ENCODE data around the gene ZAP70. TPM values are rescaled to one million over a fixed set of nuclear protein-coding genes. Genes with fewer than 3 reads are reported as not detected.

The ZAP70 gene
- total and polyA plus RNA-seq, 10 of the 15 experiments (the other 5 are each of a cell fraction or from before 2014, with no cell fraction given): 0.18 to 2.9 (median 1.2) TPM; not detected in 1

DNA sequence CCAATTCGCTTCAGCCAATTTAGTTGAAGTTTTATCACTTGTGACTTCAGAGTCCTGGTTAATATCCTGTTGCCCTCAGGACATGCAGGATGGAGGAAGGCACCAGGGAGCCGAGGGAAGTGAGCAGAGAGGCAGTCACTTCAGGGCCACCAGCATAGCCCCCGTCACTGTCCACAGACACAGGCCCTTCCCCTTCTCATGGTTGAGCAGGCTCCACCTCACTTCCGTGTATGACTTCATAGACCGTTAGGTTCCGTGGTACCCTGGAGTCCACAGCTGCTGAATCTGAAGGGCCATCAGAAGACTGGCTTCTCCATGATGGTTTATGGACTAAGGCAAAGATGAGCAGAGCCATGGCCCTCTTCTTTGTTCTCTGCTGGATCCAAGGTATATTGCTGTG is 43.9 kb upstream of the ZAP70 start, which contains the start of gene C2orf92 (continued):
- TF ChIP-seq, protein P1, sequence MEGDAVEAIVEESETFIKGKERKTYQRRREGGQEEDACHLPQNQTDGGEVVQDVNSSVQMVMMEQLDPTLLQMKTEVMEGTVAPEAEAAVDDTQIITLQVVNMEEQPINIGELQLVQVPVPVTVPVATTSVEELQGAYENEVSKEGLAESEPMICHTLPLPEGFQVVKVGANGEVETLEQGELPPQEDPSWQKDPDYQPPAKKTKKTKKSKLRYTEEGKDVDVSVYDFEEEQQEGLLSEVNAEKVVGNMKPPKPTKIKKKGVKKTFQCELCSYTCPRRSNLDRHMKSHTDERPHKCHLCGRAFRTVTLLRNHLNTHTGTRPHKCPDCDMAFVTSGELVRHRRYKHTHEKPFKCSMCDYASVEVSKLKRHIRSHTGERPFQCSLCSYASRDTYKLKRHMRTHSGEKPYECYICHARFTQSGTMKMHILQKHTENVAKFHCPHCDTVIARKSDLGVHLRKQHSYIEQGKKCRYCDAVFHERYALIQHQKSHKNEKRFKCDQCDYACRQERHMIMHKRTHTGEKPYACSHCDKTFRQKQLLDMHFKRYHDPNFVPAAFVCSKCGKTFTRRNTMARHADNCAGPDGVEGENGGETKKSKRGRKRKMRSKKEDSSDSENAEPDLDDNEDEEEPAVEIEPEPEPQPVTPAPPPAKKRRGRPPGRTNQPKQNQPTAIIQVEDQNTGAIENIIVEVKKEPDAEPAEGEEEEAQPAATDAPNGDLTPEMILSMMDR (IDR thresholded peaks at IDR 0.05 in 2 of 3, conservative IDR thresholded peaks at IDR 0.05 in 1 of 3; ENCODE audit: control insufficient read depth in 2 of 3, extremely low read depth in 1 of 3, insufficient read depth in 1 of 3, low read depth in 3 of 3, low read length in 3 of 3): no peak
- TF ChIP-seq, protein P2, sequence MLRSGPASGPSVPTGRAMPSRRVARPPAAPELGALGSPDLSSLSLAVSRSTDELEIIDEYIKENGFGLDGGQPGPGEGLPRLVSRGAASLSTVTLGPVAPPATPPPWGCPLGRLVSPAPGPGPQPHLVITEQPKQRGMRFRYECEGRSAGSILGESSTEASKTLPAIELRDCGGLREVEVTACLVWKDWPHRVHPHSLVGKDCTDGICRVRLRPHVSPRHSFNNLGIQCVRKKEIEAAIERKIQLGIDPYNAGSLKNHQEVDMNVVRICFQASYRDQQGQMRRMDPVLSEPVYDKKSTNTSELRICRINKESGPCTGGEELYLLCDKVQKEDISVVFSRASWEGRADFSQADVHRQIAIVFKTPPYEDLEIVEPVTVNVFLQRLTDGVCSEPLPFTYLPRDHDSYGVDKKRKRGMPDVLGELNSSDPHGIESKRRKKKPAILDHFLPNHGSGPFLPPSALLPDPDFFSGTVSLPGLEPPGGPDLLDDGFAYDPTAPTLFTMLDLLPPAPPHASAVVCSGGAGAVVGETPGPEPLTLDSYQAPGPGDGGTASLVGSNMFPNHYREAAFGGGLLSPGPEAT (IDR thresholded peaks at IDR 0.05; ENCODE audit: low read depth): no peak
- no peak for TF ChIP-seq TARDBP (IDR thresholded peaks at IDR 0.05; ENCODE audit: borderline replicate concordance)
- TF ChIP-seq, protein P3, sequence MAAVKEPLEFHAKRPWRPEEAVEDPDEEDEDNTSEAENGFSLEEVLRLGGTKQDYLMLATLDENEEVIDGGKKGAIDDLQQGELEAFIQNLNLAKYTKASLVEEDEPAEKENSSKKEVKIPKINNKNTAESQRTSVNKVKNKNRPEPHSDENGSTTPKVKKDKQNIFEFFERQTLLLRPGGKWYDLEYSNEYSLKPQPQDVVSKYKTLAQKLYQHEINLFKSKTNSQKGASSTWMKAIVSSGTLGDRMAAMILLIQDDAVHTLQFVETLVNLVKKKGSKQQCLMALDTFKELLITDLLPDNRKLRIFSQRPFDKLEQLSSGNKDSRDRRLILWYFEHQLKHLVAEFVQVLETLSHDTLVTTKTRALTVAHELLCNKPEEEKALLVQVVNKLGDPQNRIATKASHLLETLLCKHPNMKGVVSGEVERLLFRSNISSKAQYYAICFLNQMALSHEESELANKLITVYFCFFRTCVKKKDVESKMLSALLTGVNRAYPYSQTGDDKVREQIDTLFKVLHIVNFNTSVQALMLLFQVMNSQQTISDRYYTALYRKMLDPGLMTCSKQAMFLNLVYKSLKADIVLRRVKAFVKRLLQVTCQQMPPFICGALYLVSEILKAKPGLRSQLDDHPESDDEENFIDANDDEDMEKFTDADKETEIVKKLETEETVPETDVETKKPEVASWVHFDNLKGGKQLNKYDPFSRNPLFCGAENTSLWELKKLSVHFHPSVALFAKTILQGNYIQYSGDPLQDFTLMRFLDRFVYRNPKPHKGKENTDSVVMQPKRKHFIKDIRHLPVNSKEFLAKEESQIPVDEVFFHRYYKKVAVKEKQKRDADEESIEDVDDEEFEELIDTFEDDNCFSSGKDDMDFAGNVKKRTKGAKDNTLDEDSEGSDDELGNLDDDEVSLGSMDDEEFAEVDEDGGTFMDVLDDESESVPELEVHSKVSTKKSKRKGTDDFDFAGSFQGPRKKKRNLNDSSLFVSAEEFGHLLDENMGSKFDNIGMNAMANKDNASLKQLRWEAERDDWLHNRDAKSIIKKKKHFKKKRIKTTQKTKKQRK (IDR thresholded peaks at IDR 0.05; ENCODE audit: low read depth, low read length): no peak
- no peak for TF ChIP-seq KLF5 (IDR thresholded peaks at IDR 0.05; ENCODE audit: partially characterized antibody)
